ENCODE results near the gene MTFP1.
"Not testable (repeated sequence)": the region's sequence is repeated elsewhere in the genome, so short reads cannot be mapped to it uniquely, and the experiment has no call there.

Gene MTFP1

GRCh38 chr22:30459181-30460052 lies 33.8 kb downstream of the MTFP1 start:
- DNase-seq = no peak

- no peak for DNase-seq
Measured at GRCh38 chr22:30460147-30460546, 34.6 kb downstream of the MTFP1 start.

DNA sequence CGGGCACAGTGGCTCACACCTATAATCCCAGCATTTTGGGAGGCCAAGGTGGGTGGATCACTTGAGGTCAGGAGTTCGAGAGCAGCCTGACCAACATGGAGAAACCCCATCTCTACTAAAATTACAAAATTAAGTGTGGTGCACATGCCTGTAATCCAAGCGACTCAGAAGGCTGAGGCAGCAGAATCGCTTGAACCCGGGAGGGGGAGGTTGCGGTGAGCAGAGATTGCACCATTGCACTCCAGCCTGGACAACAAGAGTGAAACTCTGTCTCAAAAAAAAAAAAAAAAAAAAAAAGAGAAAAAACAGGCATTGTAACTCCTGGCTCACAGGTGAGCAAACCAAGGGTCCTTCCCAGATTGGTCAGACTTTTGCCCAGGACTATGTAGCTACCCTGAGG lies 35.0 kb downstream of the MTFP1 start:
- DNase-seq = not testable (repeated sequence)

DNA sequence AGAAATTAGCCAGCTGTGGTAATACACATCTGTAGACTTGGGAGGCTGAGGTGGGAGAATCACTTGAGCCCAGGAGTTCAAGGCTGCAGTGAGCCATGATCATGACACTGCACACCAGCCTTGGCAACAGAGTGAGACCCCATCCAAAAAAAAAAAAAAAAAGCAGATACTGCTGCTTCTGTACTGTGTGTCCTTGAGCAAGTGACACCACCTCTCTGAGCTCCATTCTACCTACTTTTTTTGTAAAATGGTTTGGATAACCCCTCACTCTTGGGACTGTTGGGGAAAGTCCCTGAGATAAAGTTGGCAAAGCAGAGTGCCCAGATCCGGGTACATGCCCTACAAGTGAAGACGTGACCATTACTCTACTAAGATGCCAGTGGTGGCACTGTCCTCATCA lies 43.6 kb downstream of the MTFP1 start:
- DNase-seq = no peak

GRCh38 chr22:30470655-30471054 lies 45.1 kb downstream of the MTFP1 start:
- DNase-seq = no peak

DNA sequence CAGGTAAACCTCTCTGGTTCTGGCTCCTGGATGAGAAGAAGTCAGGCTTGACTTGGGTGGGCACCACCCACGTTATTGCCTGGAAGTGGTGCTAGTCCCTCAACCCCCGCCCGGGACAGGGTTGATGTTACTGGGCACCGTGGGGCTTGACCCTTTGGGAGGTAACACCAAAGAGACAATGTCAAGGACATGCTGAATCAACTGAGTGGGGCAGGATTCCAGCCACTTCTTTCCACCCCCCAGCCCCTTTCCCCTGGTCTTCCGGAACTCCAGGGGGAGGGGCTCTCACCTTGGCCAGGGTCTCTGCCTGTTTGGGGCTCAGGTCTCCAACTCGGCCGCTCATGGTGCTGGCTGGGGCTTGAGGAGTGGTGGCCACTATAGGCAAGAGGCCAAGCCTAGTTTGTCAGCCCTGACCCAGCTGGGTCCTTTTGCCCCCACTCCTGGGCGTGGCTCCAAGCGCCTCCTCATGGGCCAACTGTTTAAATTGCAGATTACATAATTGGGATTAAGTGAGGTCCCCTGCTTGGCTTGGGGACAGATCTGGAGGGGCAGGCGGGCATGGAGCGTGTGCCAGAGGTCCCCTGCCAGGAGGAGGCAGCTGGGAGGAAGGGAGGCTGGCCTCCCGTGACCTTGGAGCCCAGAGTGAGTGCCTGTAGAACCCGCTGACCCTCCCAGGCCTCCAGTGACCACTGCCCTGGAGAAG lies 46.2 kb downstream of the MTFP1 start, which contains the start of gene SEC14L3:
SEC14L3 (minus strand) TSS at position 402 of the 703 bp plus-strand sequence; CDS start at position 343, 59 bp downstream.
- no peak for DNase-seq

- DNase-seq = no peak
Measured at GRCh38 chr22:30472994-30473720, 47.6 kb downstream of the MTFP1 start.

- no peak for DNase-seq
Measured at GRCh38 chr22:30474121-30474520, 48.6 kb downstream of the MTFP1 start.

DNA sequence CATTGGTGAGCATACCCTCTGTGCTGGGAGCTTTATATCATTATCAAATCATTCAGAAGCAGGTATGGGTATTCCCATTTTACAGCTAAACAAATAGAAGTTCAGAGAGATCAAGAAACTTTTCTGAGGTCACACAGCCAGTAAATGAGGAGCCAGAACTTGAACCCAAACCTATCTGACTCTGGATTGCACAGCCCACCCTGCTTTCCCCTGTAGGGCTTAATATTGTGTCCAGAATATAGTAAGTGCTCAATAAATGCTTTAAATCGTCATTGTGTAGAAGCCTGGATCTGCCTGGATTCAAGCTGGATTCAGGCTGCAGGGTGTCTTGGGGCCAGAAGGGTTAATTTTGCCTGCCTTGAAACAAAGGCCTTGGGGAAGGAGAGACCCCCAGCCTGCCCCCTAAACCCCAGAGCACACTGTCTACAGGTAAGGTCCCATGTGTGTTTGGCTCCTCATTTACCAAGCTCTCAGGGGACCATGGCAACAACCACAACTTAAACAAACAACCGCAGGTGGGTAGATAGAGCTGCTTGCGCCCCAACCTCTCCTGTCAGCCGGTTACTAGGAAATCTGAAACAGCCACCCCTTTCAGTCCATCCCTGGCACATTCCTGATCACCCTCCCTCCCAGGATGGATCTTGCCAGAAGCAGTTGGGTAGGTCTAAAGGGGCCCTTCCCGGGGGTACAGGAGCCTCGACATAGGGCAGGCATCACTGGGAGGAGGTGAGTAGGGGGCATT lies 49.3 kb downstream of the MTFP1 start:
- no peak for DNase-seq
